NCI-H1092 treated with DMSO at 0.1 percent for 48 hours (cell line): Measurements from ENCODE around the gene DYNC2LI1.

ENCODE experiments used
- DNase-seq: peaks from one replicate; lab custom pipeline; 2025; lab: John Stamatoyannopoulos, UW

DYNC2LI1 gene

GRCh38 chr2:43818761-43819160 is 44.9 kb downstream of the DYNC2LI1 start:
- DNase-seq, result no peak

GRCh38 chr2:43819491-43820163 is 45.8 kb downstream of the DYNC2LI1 start:
- no peak for DNase-seq

GRCh38 chr2:43822839-43823238 is 49.0 kb downstream of the DYNC2LI1 start:
- DNase-seq, result no peak

GRCh38 chr2:43823751-43824150 is 49.9 kb downstream of the DYNC2LI1 start:
- no peak for DNase-seq

GRCh38 chr2:43824512-43824911 is 50.7 kb downstream of the DYNC2LI1 start:
- no peak for DNase-seq

GRCh38 chr2:43824951-43825493 is 51.2 kb downstream of the DYNC2LI1 start:
- no peak for DNase-seq

- no peak for DNase-seq
Observed at GRCh38 chr2:43825841-43826240, 52.0 kb downstream of the DYNC2LI1 start.

GRCh38 chr2:43826305-43827250 is 52.7 kb downstream of the DYNC2LI1 start:
- no peak for DNase-seq

GRCh38 chr2:43831543-43832294 is 57.9 kb downstream of the DYNC2LI1 start:
- peak; percentile 18 for DNase-seq

GRCh38 chr2:43832457-43832856 is 58.6 kb downstream of the DYNC2LI1 start:
- DNase-seq, result no peak

GRCh38 chr2:43837033-43837432 is 63.2 kb downstream of the DYNC2LI1 start:
- no peak for DNase-seq

GRCh38 chr2:43837831-43838559 is 64.2 kb downstream of the DYNC2LI1 start:
- no peak for DNase-seq

- DNase-seq, result no peak
Observed at GRCh38 chr2:43838560-43839267, 64.9 kb downstream of the DYNC2LI1 start, which contains the start of the genes ABCG5 and ABCG8. Gene ABCG5 (minus strand): TSS chr2:43838839. CDS start chr2:43838679, 160 bp downstream. Gene ABCG8 (plus strand): TSS chr2:43838971. CDS start chr2:43839054, 83 bp downstream.

- no peak for DNase-seq
Observed at GRCh38 chr2:43839776-43840564, 66.1 kb downstream of the DYNC2LI1 start.

- no peak for DNase-seq
Observed at GRCh38 chr2:43840965-43841364, 67.1 kb downstream of the DYNC2LI1 start.

GRCh38 chr2:43841949-43842865 is 68.4 kb downstream of the DYNC2LI1 start:
- no peak for DNase-seq

GRCh38 chr2:43842866-43843226 is 69.0 kb downstream of the DYNC2LI1 start:
- no peak for DNase-seq

- no peak for DNase-seq
Observed at GRCh38 chr2:43845181-43845580, 71.3 kb downstream of the DYNC2LI1 start.
